GM19395 (cell line): Measurements from ENCODE around the gene ADCYAP1R1.

Experiments
- ATAC-seq: cut with Tn5 transposase; IDR thresholded peaks from one replicate; pipeline ENCODE4 v1.9.1; 2021; ENCODE audit warnings: mild to moderate bottlenecking, moderate library complexity; ENCODE audit not compliant: unreplicated experiment

The ADCYAP1R1 gene

DNA sequence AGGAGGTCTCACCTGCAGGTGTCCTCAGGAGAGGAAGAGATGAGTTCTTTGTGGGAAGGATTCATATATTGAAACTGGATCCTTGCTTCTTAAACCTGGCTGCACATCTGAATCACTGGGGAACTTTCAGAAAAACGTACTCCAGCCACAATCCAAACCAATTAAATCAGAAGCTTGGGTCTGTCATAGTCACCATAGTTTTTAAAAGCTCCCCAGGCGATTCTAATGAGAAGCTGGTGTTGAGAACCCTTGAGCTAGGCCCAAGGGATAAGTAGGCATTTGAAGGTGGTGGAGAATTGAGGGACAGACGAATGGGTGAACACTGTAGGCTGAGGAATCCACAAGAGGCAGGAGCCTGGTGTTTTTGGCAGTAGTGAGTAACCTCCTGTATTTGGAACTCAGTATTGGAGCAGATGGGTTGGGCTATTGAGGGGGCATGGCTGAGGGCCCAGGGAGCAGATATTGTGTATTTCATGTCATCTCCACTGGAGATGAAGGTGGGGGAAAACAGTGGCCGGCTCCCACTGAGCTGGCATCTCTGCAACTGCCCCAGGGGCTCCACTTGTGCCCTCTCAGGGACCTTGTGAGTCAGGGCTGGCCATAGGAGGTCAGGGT, 14.5 kb downstream of the ADCYAP1R1 start:
- no peak for ATAC-seq

DNA sequence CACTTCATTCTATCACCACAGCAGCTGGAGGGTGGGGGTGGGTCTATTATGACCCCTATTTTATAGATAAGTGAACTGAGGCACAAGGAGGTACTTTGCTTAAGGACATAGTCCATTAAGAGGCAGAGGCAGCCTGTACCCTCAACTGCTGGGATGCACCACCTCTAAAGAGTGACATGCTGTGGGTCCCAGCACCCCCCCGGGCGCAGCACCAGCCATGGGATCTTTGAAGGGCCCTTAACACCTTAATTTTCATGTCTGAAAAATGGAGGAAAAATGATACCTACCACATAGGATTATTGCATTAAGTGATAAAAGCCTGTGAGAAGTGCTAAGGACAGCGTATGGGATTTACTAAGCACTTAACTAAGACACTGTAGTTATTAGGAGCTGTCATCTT, 15.4 kb downstream of the ADCYAP1R1 start:
- ATAC-seq, result no peak

DNA sequence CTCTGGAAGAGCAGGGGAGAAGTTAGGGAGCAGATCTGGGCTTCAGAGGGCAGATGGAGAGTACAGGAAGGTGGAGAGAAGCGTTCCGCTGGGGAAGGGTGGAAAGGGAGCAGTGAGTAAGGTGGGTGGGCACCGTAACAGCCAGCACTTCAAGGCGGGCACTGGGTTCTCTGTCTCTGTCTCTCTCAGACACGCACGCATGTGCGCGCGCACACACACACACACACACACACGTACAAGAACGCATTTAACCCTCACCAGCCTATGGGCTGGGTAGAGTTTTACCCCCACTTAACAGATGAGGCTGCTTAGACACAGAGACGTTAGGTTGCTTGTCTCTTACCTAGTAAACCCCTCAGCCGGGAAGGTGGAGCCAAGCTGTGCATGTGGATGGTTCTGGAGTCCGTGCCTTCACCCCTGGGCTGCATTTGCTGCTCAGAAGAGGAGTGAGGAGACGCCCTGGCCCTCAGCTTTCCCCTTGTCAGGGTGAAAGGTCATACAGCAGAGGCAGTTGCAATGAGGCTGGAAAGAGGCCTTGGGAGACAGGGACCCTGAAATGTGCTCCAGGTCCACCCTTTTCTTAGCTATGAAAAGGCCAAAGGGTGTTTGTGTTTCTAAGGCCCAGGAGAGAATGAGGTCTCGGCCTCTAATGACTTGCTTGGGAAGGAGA, 16.0 kb downstream of the ADCYAP1R1 start:
- no peak for ATAC-seq

DNA sequence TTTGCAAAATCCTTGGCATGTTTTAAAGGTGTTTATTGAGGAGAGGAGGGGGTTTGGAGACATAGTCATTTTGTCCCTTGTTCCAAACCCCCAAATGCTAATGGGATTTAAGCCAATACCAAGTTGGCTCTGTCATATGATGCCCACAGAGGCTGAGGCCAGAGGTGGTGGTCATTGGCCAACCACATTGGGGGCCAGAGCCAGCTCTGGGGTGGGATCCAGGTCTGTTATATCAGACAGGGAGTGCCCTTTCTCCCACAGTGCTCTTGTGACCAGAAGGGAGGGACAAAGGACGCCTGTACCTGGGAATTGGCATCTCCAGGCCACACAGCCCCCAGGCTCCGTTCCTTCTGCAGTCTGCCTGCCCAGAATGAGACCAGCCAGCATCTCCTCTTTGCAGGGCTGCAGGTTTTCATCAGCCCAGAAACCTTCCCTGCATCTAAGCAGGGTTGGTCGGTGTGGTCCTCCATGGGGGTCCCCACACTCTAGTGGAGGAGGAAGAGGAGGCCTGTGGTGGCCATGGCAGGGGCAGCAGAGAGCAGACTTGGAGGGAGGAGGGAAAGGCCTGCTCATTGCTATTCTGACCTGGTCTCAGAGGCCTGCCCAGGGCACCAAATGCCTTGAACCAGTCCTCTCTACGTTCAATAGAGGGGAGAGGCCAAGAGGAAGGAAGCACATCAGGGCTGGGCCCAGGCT, 17.9 kb downstream of the ADCYAP1R1 start:
- ATAC-seq, result no peak

DNA sequence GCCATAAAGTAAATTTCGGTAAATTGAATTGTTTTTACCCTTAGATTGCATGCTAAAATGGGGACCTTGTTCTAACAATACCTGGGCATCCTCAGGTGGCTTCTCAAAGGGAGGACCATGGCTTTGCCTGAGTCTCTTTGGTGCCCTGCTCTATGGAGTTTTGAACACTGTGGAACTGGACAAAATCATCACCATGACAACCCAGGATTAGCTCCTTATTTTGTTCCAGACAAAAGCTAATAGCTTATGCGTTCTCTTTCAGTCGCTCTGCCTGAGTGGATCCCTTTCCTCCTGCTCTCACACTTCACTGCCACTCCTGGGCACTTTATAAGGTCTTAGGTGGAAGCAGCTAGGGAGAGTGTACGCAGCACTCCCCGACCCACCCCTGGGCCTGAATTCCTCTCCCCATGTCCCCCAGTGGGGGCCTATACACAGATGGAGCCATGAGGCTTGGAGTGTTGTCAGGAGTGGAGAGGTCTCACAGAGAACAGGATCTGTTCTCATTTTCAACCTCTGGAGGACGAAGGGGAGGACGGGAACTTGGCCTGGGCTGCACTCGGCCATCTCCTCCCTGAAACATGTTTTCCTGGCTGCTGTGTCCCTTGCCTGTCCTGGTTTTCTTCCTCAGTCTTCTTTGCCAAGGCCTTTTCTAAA, 19.0 kb downstream of the ADCYAP1R1 start:
- ATAC-seq, result no peak

DNA sequence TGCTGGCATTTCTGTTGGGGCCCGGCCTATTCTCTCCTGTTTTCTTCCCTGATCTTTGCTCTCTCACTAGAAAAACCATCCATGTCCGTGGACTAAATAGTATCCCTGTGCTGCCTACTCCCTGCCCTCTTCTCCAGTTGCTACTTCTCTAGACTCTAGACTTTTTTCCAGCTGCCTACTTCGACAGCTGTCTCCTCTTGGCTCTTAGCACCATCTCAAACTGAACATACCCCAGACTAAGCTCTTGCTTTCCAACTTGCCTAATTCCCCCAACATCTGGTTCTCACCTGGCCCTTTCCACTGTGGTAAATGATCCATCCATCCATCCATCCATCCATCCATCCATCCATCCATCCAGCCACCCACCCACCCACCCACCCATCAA, 19.5 kb downstream of the ADCYAP1R1 start:
- ATAC-seq, result no peak

DNA sequence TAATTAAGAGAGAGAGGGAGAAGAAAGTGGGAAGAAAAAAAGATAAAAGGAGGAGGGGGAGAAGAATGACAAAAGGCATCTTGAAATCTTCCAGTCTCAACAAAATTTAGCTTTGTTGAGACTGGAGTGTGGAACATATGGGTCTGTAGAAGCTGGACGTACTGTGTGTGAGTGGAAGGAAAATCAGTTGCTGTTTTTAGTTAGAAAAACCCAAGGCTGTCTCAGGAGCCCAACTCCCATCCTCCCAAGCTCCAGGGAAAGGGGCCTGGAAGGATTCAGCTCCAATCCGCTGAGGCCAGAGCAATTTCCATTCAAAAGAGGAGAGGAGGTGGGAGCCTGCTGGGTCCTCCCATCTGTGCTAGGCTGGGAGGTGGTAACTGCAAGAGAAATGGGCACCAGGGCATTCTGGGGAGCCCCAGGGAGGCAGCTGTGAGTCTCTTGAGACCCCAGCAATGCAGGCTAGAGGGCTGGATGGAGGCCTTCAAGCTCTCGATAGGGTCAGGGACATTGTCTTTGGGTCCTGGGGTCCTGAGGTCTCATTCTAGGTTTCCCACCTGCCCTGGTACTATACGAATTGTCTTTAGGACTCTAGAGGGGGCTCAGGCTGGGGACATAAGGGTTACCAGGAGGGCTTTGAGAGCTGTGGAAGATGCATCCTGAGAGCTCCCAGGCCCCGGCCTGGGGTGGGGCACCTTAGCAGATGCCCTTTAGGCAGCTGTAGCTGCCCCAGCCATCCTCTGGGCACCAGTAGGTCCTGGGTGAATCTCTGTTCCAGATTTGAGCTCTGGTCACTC, 21.4 kb downstream of the ADCYAP1R1 start:
- ATAC-seq, result no peak

DNA sequence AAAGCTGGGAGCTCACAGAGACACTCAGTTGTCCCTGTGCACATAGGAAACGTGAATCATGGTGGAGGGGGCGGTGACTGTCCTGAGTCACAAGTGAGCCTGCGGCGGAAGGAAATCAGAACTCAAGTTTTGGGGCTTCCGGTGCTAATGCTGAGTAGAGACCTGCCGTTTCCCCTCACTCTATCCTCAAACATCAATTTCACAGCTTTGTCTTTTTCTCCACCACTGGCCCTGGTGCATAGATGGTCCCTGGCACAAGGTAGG, 21.9 kb downstream of the ADCYAP1R1 start:
- ATAC-seq, result no peak

DNA sequence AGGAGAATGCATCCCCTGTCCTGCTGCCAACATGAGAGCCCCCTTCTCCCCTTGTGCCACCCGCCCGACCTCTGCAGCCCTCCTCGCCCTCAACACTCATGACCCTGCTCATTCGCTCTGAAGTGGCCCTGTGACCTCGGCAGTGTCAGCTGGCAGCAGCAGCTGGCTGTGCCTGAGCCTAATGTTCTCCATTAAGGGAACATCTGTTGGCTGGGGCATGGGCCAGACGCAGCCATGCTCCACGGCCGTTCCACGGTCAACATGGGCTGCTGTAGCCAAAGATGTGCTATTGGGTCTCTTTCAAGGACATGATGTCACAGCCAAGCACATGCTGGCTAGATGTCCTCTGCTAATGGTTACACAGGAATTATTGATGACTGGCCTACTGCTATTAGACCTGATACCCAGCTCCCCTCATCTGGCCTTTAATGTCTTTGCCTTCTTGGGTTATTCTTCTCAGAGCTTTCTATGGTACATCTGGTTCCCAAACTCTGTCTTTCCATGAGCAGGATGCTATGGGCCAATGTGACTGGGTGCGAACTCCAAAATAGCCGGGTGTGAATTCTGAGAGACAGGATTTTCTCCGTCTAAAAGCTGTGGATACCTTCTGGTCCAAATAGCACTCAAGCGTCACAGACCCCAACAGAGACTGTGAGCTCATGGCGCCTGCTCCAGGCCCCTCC, 22.4 kb downstream of the ADCYAP1R1 start:
- ATAC-seq, result no peak

DNA sequence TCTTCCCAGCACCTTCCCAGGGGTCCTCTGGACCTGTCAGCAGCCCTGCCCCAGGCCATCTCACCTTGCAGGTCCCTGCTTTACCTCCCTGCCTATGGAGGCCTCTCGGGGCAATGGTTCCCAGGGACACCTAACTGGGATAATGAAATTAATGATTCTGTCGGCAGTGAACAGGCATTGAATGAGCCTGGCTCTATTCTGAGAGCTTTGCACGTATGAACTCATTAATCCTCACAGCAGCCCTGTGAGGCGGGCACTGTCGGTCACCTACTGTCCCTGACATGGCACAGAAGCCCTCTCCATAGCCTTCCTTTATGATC, 22.9 kb downstream of the ADCYAP1R1 start:
- ATAC-seq, result no peak

DNA sequence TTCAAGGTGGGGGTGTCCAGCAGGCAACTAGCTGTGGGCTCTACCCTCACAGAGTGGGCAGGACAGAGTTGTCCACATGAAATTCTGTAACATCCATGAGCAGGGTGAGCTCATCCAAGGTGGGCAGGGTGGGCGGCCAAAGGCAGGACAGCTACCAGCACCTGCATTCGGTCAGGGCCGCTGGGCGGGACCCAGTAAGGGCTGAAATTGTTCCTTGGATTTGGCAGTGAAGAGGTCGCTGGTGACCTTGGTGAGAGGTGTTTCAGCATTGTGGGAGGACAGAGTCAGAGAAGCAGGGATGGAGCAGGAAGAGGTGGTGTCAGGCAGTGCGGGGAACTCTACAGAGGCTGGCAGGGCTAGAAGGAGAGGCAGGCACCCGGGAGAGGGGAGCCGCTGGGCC, 23.9 kb downstream of the ADCYAP1R1 start:
- ATAC-seq, result no peak

DNA sequence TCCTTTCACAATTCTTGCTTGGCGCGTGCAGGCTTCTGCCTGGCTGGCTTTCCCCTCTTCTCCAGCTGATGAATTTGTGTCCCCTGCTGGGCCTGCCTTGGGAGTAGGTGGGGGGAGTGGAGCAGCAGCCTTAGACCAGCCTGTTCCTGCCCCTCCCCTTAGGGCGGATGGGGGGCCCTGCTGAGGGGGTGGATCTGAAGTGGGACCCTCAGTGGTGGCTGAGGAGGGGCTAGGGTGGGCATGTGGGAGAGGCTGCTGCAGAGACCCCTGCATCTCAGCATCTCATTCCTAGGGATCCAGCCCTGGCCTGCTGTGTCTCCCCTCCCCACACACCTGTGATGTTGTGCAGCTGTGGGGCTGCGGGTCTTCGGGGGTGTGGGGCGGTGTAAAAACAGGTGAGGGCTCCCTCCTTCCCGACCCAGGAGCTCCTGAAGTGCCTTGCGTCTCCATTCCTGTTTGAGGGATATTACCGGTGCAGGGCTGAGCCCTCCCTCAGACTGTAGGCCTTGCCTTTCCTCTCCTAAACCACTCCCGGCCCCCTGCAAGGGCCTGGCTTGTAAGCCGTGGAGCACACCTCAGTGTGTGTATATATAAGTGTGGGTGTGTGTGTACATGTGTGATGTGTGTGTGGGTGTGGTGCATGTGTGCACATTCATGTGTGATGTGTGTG, 24.7 kb downstream of the ADCYAP1R1 start:
- no peak for ATAC-seq

DNA sequence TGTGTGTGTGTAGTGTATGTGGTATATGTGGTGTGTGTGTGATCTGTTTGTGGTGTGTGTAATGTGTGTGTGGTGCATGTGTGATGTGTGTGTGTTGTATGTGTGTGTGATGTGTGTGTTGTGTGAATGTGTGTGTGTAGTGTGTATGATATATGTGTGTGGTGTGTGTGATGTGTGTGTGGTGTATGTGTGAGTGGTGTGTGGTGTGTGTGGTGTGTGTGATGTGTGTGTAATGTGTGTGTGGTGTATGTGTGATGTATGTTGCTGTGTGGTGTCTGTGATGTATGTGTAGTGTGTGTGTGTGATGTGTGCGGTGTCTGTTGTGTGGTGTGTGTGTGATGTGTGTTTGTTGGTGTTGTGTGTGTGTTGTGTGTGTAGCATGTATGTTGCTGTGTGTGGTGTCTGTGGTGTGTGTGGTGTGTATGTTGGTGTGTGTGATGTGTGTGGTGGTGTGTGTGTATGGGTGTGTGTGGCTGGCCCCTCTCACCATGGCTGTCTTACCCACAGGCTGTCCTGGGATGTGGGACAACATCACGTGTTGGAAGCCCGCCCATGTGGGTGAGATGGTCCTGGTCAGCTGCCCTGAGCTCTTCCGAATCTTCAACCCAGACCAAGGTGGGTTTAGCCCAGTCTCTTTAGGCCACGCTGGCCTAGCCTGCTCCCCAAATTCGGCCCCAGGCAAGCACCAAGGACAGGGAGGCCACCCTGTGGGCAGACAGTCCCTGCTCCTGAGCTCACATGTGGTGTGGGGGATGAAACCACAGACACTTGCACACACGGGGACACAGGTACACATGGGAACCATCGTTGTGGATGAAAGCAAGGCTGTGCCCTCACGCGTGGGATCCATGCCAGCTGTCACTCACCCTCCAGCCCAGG, 25.6 kb downstream of the ADCYAP1R1 start:
- ATAC-seq, result no peak

DNA sequence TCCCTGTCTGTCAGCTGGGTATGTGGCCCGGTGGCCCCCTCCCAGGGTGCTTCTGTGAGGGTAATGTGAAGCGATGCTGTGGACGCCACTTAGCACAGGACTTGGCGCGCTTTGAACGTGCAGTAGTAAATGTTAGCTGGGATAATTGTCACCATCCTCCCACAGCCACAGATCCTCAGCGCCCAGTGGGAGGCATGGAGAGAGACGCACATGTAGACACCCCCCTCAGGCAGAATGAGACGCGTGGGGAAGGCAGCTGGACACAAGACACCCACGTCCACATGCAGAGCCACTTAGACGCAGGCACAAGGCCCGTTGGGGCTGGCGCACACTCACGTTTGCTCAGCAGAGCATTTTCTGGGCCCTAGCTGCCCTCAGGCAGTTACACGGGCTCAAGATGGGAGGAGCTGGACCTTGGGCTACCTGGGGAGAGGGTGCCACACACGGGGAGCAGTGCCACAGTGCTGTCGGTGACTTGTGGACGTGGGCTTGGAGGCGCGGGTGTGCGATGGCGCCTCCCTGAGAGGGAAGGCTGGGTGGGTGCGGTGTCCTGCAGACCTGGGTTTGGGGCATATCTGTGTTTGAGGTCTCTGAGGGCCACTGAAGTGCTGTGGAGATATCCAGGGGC, 26.4 kb downstream of the ADCYAP1R1 start:
- no peak for ATAC-seq

DNA sequence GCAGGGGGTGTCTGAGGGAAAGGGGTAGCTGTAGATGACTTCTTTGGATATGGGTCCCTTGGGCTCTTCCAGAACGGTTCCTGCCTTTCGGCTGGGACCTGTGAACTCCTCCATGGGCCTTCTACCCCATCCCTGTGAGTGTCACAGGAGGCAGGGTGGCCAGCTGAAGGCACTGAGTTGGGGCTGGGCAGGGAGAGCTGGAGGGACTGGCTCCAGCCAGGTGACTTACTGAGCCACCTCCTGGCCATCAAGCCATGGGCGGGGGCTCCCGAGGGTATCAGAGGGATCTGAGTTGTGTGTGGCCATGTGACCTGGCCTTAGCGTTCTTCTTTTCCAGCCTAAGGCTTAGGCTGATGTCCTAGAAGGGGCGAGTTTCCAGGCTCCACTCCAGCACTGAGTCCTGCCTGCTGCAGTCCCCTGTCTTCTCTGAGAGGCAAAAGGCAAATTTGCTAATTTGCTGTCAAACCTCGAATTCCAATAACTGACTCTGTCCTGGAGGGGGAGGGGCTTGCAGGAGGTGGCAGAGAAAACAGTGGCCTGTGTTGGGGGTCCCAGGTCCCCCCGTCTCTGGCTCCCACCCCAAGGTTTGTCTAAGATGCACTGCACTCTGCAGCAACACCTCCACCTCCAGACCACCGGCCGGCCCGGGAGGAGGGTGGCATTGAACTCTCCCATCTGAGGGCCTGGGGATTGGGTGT, 27.2 kb downstream of the ADCYAP1R1 start:
- no peak for ATAC-seq

DNA sequence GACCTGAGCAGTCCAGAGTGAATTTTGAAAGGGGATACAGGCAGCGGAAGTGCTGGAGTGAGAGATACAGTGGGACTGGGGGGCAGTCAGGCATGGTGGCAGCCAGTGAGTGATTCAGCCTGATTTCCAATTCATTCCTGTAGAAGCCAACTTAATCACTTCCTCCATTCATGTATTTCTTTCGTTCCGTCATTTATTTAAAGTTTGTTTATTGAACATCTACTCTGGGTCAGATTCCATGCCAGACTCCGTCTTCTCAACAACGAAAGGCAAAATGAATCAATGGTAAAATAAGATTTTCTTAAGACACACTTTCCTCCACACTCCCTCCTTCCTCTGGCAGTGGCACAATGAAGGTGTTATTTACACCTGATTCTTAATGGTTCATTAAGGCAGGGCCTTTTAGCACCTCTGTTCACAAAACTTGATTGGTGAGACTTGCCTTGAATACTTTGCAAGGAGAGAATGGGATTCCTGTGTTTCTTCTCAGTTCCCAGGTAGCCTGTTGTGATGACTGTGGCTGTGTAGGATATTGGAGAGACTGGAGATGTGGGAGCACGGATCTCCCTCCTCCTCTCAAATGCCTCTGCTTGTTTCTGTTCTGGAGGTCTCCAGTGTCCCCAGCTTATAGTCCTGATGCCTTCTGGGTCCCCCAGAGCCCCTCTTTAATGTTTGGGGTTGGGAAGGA, 27.9 kb downstream of the ADCYAP1R1 start:
- ATAC-seq, result no peak

DNA sequence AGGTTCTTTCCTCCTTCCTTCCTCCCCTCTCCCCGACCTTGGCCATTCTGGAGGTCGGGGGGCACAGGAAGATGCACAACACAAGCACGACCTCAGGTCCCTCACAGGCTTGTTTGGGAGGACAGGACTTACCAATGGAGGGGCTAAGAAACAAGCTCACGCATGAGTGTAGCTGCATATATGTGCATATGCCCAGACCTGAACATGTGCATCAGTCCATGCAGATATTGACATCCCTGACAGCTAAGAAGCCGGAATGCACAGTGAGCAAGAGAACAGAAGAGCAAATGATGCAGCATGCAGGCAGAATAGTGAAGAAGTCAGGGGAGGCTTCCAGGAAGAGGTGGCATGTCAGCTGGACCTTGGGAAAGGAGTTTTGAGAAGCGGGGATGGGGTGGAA, 28.7 kb downstream of the ADCYAP1R1 start:
- no peak for ATAC-seq

DNA sequence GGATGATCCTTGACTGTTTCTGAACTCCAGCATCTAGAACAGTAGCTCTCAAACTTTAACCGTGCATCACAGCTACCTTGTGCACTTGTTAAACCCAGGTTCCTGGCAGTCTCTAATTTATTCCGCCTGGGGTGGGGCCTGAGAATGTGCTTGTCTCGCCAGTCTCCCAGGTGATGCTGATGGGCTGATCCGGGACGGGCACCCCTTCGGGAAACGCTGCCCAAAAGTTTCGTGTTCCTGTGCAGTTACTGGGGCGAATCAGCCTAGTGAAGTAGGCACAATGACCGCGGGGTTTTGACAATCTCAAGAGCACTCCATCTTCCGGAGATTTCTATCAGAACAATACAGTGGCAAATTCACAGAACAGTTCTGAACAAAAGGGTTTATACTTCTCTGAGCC, 29.9 kb downstream of the ADCYAP1R1 start:
- ATAC-seq, result no peak
